Skeletal muscle tissue (tissue), 4 donors: ENCODE measurements around the gene FANCI. TPM values are rescaled to one million over a fixed set of nuclear protein-coding genes. Genes with fewer than 3 reads are reported as not detected.
"Not testable (repeated sequence)": the region's sequence is repeated elsewhere in the genome, so short reads cannot be mapped to it uniquely, and the experiment has no call there.

Source experiments
- H3K27ac ChIP-seq: one replicate; pipeline ENCODE4 v1.7.0; 2013; ENCODE audit warnings: mild to moderate bottlenecking, low read depth, low read length, inconsistent platforms
- H3K27me3 ChIP-seq, 3 donors: one replicate each; pipeline ENCODE4 v1.7.0; 2013; ENCODE audit warnings: low read length in 3 of 3; ENCODE audit not compliant: control insufficient read depth in 3 of 3, insufficient read depth in 3 of 3
- H3K36me3 ChIP-seq, 3 donors: one replicate each; pipeline ENCODE4 v1.7.0; 2013; ENCODE audit warnings: low read length in 3 of 3; ENCODE audit not compliant: control insufficient read depth in 3 of 3, insufficient read depth in 3 of 3
- H3K4me1 ChIP-seq, 3 donors: one replicate each; pipeline ENCODE4 v1.7.0; 2013; ENCODE audit warnings: low read length in 3 of 3, mild to moderate bottlenecking in 3 of 3; ENCODE audit not compliant: control insufficient read depth in 3 of 3, insufficient read depth in 3 of 3
- H3K4me3 ChIP-seq, 3 donors: one replicate each; pipeline ENCODE4 v1.7.0; 2013; ENCODE audit warnings: low read length in 3 of 3
- H3K9ac ChIP-seq, 3 donors: one replicate each; pipeline ENCODE4 v1.7.0; 2013; ENCODE audit warnings: low read length in 3 of 3, mild to moderate bottlenecking in 3 of 3, moderate library complexity in 2 of 3, low read depth in 1 of 3
- H3K9me3 ChIP-seq, 3 donors: one replicate each; pipeline ENCODE4 v1.7.0; 2013; ENCODE audit warnings: low read length in 3 of 3; ENCODE audit not compliant: control insufficient read depth in 3 of 3
- total RNA-seq: library from RNA; depleted of rRNA; stranded (reverse); fragments of >200 nt; gene quantifications from one replicate; pipeline ENCODE4 v1.2.3, GENCODE V29; 2014
- donor health status: Osteomylitis.

The FANCI gene
- total RNA-seq, 1 donor from 2014 or later: 12.0 TPM

GRCh38 chr15:89217686-89218376, 25.9 kb upstream of the FANCI start:
- H3K9me3 ChIP-seq: no peaks in the 10 kb centered on the region
- H3K9ac ChIP-seq: no peak overlapping the region
- no peaks in the 10 kb centered on the region for H3K36me3 ChIP-seq
- H3K27ac ChIP-seq: no peak overlapping the region
- peaks cover 0 to 7% (median 6%) of the 10 kb centered on the region in 3 donors for H3K4me1 ChIP-seq
- no peak overlapping the region for H3K4me3 ChIP-seq
- H3K27me3 ChIP-seq: no peaks in the 10 kb centered on the region

GRCh38 chr15:89218531-89218930, 25.2 kb upstream of the FANCI start:
- Histone ChIP-seq H3K4me1 (peaks cover 0 to 7% (median 6%) of the 10 kb centered on the region in 3 donors), H3K27me3 (no peaks in the 10 kb centered on the region), H3K36me3 (no peaks in the 10 kb centered on the region), H3K9me3 (no peaks in the 10 kb centered on the region), H3K4me3 (no peak overlapping the region), H3K27ac (no peak overlapping the region), H3K9ac (no peak overlapping the region)

GRCh38 chr15:89221543-89221942, 22.2 kb upstream of the FANCI start, which contains the start of gene RLBP1:
Gene RLBP1 (minus strand): TSS chr15:89221579. CDS start chr15:89218975, 2,604 bp downstream.
- no peak within 1 kb of the TSS for H3K9ac ChIP-seq
- no peaks in the 10 kb centered on the region for H3K9me3 ChIP-seq
- no peak within 1 kb of the TSS for H3K4me3 ChIP-seq
- H3K4me1 ChIP-seq: peaks cover 0 to 7% (median 6%) of the 10 kb centered on the region in 3 donors
- H3K36me3 ChIP-seq: no peaks in the 10 kb centered on the region
- H3K27me3 ChIP-seq: no peaks in the 10 kb centered on the region
- H3K27ac ChIP-seq: no peak within 1 kb of the TSS

GRCh38 chr15:89225588-89225987, 18.2 kb upstream of the FANCI start:
- Histone ChIP-seq H3K9me3 (no peaks in the 10 kb centered on the region), H3K27ac (no peak overlapping the region), H3K36me3 (no peaks in the 10 kb centered on the region), H3K27me3 (peaks cover 0 to 5% (median 0%) of the 10 kb centered on the region in 3 donors), H3K4me1 (no peaks in the 10 kb centered on the region), H3K9ac (no peak overlapping the region), H3K4me3 (no peak overlapping the region)

- Histone ChIP-seq H3K9me3 (no peaks in the 10 kb centered on the region), H3K4me1 (no peaks in the 10 kb centered on the region), H3K9ac (no peak overlapping the region), H3K4me3 (no peak overlapping the region), H3K36me3 (no peaks in the 10 kb centered on the region), H3K27me3 (peaks cover 0 to 5% (median 0%) of the 10 kb centered on the region in 3 donors), H3K27ac (no peak overlapping the region)
Observed at GRCh38 chr15:89226359-89227221, 17.2 kb upstream of the FANCI start.

- Histone ChIP-seq H3K27me3 (peaks cover 0 to 5% (median 0%) of the 10 kb centered on the region in 3 donors), H3K9me3 (no peaks in the 10 kb centered on the region), H3K9ac (no peak overlapping the region), H3K36me3 (no peaks in the 10 kb centered on the region), H3K4me3 (no peak overlapping the region), H3K27ac (no peak overlapping the region), H3K4me1 (no peaks in the 10 kb centered on the region)
Observed at GRCh38 chr15:89227425-89227824, 16.4 kb upstream of the FANCI start.

- Histone ChIP-seq H3K4me3 (no peak overlapping the region), H3K4me1 (no peaks in the 10 kb centered on the region), H3K27me3 (peaks cover 0 to 5% (median 0%) of the 10 kb centered on the region in 3 donors), H3K9me3 (no peaks in the 10 kb centered on the region), H3K36me3 (no peaks in the 10 kb centered on the region), H3K9ac (no peak overlapping the region), H3K27ac (no peak overlapping the region)
Observed at GRCh38 chr15:89230277-89230676, 13.5 kb upstream of the FANCI start.

- Histone ChIP-seq H3K9ac (no peak overlapping the region), H3K9me3 (no peaks in the 10 kb centered on the region), H3K27ac (no peak overlapping the region), H3K27me3 (peaks cover 0 to 4% (median 2%) of the 10 kb centered on the region in 3 donors), H3K4me1 (no peaks in the 10 kb centered on the region), H3K36me3 (no peaks in the 10 kb centered on the region), H3K4me3 (no peak overlapping the region)
Observed at GRCh38 chr15:89231832-89232231, 11.9 kb upstream of the FANCI start.

GRCh38 chr15:89239883-89240810, 3.6 kb upstream of the FANCI start:
- not testable (repeated sequence) for H3K36me3 ChIP-seq, H3K27me3 ChIP-seq, H3K27ac ChIP-seq, H3K4me3 ChIP-seq, H3K9ac ChIP-seq, H3K9me3 ChIP-seq
- peaks cover 12 to 21% (median 15%) of the 10 kb centered on the region in 3 donors for H3K4me1 ChIP-seq
